Right hindlimb (tissue), 1 donor: ENCODE data around the gene TTLL11.
"Not testable (repeated sequence)": the region's sequence is repeated elsewhere in the genome, so short reads cannot be mapped to it uniquely, and the experiment has no call there.

Experiments
- DNase-seq: peaks from one replicate; pipeline ENCODE4 v3.0.0-alpha.2; 2018

Gene TTLL11

DNA sequence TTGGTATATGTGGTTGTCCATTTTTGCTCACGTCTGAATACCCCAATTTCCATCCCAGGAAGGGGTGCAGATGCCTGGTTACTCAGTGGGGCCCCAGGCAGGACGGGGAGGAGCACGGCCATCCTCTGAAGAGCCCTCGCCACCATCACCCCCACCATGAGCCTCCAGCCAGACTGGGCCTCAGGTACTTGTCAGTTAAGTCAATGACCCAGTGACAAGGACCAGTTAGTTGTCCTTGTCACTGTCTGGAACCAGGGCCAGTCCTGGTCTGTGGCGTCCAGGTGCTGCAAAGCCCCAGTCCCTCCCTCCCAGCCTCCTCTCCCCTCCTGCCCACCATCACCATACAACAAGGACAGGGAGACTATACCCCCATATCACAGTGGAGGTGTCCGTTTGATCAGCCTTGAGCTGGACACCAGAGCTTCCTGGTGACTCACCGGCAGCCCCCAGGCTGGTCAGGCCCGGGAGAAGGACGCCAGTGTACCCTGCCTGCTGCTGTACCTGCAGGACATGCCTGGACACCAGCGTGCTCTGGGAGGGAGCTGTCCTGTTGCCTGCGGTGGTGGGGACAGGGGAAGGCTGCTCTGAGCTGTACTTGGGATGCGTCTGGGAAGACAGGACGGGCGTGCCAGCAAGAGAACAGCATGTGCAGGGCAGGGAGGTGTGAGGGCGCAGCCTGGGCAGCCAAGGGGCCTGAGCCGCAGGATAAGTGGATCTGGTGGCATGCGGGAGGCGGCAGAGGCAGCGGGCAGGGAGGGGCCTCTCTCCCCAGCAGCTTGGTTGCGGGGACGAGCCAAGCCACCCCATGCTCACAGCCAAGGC, 32.6 kb upstream of the TTLL11 start:
- DNase-seq, result no peak

DNA sequence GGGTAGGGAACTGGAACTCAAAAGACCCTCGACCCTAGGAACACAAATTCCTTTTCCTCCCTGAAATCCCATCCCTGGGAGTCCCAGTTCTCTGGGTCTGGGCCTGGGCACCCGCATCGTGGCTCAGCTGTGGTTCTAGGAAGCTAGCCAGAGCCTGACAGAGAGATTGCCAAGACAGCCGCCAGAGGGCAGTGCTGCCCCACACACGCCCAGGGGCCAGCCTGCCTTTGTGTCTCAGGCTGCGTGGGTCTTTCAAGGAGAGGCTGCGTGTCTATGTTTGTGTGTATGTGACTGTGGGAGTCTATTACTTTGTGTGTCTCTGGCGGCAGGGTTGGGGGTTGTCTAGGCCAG, 32.0 kb upstream of the TTLL11 start:
- peak; percentile 86 for DNase-seq

DNA sequence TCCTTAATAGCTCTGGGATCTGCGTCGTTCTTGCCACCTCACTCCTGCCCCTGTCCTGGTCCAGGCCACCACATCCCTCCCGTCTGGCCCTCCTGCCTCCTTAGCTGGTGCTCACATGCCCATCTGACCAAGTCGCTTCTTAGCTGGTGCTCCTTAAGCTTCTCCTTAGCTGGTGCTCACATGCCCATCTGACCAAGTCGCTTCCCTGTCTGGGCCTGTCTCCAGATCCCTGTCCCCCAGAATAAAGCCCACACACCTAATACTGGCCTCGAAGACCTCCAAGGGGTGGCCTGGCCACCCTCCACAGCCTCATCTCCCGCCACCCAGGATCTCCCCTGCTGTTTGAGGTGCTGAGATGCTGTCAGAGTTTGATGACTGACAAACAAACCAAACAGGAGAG, 31.4 kb upstream of the TTLL11 start:
- no peak for DNase-seq

DNA sequence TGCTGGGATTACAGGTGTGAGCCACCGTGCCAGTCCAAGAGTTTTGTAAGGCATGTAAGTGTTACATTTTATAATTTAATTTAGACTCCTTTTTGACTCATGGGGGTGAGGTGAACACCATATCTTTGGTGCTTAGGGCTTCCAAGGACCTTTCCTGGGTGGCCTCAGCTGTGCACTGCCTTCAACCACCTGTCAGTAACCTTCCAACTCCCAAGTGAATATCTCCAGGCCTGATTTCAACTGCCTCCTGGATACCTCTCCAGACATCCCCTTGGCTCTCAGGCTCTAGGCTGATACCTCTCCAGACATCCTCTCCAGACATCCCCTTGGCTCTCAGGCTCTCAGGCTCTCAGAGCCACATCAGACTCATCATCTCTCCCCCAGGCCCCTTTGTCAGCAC, 30.9 kb upstream of the TTLL11 start:
- no peak for DNase-seq

DNA sequence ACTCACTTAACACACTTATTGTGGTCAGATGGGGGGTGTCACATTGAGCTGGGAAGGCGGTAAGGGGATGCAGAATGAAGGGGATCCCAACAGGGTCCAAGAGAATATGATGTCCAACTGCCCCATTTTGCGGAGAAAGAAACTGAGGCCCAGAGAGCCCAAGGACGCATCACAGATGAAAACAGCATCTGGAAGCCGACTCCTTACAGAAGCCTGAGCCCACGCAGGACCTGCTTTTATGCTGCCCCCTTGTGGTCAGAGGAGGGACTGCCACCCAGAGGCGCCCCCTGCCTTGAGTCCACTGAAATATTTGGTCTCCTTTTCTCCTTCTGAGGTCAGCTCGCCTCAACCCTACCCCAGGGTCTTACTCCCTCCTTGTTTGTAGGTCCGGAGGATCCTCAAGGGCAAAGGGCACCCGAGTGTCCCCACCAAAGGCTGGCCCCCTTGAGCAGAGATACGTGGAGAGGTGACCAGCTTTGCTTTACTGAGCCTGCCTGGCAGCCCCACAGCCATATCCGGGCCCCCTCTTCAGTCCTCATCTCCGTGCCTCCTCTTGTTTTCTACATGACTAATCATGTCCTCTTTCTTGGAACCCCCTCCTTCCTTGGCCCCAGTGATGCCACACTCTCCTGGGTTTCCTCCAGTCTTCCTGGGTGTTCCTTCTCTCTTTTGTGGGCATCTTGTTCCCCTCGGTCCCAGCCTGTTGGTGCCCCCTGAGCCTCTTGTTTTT, 30.0 kb upstream of the TTLL11 start:
- peak; percentile 77 for DNase-seq

DNA sequence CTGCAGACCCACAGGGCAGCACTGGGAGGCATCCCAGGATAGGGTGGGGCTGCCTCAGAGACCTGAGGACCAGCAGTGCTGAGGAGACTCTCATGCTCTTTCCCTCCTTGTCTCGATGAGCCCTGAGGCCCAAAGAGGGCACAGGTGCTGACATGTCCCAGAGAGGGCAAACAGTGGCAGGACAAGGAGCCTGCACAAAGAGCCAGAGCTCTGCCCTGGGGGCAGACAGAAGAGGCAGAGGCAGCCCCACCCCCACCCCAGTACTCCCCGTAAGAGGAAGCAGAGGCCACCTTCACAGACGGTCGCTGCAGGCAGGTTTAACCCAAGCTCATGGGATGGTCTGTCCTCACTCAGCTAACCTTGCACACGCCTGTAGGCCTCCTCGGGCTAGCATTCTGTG, 29.4 kb upstream of the TTLL11 start:
- DNase-seq, result no peak

DNA sequence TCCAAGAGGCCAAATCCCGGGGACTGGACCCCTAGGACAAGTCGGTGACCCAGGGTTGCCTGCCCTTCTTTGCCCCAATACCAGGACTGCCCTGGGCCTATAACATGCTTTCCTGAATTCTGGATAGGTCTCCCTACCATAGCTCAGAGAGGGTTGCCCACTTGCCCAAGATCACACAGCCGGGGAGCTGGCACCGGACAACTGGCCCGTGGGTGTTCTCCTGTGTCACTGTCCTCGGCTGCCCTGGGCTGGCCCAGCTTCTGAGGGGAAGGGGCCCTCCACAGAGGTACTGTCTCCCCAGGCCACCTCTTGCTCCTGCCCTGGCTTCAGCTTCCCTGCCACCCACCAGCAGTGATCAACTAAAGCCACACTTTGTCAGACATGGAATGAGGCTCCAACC, 28.8 kb upstream of the TTLL11 start:
- DNase-seq, result no peak

DNA sequence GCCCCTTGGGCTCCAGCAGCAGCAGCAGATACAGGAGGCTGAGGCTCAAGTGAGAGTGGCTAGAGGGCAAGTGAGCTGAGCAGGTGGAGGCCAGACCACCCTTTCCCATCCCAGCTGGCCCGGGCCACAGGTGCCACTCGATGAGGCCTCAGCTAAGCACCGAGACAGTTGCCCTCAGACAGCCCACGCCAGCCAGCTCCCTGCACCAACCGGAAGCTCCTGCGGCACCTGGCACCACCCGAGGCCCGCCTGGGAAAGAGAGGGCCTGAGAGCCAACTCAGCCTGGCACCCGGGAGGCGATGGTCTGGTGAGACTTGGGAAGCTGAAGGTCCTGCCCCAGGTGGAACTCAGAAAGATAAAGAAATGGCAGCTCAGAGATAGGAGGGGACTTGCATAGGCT, 28.3 kb upstream of the TTLL11 start:
- no peak for DNase-seq

DNA sequence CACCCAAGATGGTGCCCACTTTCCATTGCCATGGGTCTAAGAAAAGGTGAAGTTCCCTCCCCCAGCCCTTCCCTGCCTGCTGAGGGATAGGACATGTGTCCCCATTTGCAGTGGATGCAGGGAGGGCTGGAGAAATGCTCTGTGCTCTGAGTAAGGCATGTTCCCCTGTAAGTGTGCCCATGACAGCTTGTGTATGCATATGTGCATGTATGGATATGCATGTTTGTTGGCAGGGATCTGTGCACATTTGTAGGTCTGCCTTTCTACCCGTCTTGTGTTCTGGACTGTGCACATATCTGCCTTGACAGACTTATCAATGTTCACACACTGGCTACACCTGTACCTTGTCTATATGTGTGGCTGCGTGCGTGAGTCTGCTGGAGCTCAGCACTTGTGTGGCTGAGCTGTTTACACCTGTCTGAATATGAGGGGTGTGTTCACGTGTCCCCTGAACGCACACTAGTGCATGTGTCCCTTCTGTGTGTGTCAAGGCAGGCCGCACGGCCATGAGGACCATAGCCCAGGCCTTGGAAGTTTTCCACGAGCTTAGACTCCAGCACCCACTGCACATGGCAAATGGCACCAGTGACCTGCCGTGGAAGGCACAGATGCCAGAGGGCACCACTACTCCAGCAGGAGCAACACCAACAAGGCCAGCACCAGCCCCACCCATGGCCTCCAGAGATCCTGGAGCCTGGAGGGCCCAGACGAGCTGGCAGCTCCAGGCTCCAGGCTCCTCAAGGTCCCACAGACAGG, 27.4 kb upstream of the TTLL11 start:
- DNase-seq, result no peak

DNA sequence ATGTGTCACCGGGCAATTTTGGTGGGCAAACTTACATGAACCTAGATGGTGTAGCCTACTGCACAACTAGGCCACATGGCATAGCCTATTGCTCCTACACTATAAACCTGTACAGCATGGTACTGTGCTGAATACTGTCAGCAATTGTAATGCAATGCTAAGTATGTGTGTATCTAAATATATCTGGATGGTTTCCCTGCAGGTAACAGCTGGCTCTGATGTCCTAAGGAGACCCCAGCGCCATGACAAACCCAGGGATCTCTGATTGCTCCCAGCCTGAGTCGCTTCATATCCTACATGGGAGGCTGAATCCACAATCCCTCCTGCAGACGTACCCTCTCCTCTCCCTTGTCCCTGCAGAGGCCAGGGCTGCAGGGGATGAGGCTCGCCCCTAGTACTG, 26.6 kb upstream of the TTLL11 start:
- no peak for DNase-seq

DNA sequence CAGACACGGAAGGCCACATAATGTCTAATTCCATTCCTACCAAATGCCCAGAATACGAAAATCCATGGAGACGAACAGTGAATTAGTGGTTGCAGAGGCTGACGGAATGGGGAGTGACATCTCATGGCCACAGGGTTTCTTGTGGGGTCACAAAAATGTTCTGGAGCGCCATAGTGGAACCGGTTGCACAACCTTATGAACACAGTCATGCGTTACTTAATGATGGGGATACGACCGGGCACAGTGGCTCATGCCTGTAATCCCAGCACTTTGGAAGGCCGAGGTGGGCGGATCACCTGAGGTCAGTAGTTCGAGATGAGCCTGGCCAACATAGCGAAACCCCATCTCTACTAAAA, 26.0 kb upstream of the TTLL11 start:
- DNase-seq, result no peak

DNA sequence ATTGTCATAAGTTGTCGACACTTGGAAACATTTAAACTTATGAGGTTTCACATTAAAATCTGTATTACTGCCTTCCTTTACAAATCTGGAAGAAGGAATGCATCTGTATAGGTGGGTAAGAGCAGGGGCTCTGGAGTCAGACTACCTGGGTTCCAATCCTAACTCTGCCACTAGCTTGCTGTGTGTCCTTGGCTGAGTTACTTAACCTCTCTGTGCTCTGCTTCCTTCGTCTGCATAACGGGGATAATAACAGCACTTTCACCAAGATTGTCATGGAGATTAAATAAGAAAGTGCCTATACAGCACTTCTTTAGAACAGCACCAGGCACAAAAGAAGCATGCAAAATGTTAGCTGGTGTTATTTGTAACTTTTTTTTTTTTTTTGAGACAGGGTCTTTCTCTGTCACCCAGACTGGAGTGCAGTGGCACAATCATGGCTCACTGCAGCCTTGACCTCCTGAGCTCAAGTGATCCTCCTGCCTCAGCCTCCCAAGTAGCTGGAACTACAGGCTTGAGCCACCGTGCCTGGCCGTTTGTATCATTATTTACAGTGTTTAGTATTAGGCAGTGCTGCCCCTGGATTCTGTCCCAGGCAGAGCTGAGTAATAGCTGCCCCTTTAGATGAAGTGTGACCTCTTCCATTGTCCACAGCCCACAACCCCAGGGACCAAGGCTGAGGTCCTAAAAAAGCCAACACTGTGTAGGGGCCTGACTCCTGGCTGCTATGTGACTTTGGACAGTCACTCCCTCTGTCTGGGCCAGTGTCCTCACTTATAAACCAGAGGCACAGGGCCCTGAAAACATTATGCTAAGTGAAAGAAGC, 25.4 kb upstream of the TTLL11 start:
- no peak for DNase-seq

DNA sequence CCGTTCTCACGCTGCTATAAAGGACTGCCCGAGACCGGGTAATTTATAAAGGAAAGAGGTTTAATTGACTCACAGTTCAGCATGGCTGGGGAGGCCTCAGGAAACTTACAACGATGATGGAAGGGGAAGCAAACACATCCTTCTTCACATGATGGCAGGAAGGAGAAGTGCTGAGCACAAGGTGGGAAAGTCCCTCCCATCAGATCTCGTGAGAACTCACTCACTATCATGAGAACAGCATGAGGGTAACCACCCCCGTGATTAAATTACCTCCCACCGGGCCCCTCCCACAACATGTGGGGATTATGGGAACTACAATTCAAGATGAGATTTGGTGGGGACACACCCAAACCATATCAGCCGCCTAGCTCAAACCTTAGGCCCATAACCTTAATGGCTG, 24.1 kb upstream of the TTLL11 start:
- DNase-seq, result not testable (repeated sequence)

DNA sequence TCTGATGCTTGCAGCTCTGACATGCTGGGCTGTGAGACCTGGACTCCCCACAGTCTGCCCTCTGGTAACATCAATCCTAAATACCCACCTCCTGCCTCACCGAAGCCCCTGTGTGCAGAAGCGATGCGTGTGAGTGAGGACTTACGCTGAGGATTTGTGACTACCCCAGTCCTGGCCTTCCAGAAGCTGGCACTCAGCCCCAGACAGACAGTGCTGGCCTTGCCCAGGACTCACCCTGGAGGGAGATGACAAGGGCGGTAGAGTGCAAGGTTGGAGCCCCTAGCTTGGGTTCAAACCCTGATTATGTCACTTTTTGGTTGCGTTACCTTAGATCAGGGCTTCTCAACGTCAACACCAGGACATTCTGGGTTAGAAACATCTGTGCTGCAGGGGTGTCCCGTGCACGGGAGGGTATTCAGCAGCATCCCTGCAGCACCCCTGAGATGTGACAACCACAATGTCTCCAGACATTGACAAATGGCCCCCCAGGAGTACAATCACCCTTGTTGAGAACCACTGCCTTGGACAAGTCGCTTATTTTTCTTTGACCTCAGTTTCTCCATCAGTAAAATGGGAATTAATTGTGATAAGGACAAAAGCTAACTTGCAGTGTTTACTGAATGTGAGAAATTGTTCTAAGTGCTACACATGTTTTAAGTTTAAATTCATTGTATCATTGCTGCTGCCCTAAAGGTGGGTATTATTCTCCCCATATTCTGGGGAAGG, 23.5 kb upstream of the TTLL11 start:
- DNase-seq, result no peak

DNA sequence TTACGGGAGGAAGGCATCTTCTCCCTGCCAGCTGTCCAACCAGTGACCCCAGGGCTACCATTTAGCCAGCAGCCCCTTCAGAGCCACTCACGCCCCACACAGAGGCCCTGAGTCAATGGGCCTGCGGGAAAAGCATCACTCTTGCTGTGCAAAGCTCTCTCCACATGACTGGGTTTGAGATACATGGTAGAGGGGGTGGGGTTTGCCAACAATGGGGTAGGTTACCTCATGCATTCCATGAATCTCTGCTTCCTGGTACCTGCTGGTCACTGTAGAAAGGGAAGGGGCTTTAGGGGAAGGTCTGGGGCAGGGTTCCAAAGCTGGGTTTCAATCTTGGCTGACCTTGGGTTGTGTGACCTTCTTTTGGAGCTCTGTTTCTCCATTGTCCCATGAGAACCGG, 22.9 kb upstream of the TTLL11 start:
- DNase-seq, result no peak

DNA sequence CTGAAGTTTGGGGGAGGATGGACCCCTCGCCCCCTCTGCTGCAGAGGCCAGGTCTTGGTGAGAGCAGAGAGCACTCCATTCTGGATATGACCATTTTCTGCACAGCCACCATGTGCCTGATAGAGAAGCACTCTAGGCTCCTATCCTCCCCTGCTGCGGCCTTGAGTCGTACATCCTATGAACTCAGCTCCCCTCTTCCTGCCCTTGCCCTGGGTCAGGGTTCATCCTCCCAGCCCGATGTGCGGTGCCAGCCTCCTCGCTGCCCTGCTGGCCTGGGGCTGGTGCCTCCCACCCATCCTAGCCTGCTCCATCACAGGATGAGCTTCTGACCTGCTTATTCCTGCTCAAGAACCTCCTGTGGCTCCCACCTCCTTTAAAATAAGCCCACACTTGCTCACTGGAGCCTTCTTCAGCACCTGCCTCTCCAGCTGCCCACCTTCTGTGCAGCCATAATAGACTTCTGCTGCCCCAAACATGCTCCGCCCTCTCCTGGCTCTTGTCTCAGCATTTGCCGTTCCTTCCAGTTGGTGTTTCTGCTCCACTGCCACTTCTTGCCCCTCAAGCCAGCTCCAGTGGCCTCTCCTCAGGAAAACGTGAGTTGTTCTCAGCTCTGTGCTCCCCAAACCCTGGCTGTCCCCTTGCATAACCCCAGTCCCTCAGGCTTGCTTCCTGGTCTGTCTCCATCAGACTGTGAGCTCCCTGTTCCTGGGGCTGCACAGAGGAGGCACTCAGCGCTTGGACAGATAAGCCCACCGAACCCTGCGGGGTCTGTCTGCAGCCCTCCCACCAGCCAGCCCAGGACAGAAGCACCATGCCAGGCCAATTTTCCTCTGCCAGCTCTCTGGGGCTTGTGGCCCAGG, 22.3 kb upstream of the TTLL11 start:
- DNase-seq, result no peak

DNA sequence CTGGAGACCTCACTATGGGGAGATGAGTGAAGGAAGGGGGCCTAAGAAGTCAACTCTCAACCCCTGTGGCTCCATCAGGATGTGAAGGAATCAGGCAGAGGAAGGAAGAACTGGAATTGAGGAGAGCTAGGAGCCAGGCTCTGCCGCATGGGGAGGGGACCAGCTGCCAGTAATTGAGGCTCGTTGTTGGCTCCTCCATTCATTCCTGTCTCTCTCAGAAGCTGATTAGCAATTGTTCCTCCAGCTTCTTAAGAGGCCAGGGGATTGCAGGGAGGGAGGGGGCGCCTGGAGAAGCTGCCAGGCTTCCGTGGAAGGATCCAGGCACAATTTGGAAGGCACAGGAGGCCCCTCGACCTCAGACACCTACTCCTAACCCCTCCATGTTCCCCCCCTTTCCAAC, 20.5 kb upstream of the TTLL11 start:
- no peak for DNase-seq

DNA sequence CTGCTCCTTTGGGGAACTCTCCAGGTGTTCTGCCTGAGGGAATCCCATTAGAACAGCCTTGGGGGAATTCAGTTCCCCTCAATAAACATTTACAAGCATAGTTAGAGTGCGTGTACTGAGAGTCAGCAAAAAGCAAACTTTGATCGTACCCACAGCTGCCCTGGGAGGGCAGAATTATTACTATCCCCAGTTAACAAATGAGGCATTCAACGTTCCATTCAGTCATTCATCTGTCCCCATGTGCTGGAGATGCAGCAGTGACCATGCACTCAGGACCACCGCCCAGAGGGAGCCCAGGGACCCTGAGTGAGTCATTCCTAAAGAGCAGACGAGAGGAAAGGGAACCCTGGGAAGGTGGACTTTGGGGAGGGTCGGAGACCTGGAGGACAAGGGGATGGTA, 19.1 kb upstream of the TTLL11 start:
- DNase-seq, result no peak

DNA sequence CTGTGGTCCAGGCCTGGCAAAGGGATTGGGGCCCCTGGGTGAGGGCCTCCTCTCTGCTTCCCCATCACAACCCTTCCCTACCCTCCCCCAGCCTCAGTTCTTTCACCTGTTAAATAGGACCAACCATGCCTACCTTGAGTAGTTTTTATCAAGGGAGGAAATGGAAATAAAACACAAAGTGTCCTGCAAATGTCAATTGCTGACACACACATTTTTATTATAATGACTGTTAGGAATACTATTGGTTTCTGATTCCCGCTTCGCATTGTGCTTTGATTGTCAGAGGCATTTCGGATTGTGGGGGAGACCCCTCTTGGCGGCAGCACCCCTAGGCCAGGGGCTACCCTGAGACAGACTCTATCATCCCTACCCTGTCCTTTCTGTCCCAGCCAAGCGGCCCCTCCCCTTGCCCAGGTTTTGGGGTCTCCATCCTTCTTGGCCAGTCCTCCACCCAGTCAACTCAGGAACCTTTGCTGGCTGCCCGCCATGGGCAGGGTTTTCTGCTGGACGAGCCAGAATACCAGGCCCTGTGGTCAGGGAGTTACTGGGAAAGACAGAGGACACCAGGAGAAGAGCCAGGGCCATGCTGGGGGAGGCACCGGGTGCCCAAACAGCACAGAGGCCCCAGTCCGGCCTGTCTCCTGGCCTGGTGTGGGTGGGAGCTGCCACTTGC, 18.4 kb upstream of the TTLL11 start:
- no peak for DNase-seq

DNA sequence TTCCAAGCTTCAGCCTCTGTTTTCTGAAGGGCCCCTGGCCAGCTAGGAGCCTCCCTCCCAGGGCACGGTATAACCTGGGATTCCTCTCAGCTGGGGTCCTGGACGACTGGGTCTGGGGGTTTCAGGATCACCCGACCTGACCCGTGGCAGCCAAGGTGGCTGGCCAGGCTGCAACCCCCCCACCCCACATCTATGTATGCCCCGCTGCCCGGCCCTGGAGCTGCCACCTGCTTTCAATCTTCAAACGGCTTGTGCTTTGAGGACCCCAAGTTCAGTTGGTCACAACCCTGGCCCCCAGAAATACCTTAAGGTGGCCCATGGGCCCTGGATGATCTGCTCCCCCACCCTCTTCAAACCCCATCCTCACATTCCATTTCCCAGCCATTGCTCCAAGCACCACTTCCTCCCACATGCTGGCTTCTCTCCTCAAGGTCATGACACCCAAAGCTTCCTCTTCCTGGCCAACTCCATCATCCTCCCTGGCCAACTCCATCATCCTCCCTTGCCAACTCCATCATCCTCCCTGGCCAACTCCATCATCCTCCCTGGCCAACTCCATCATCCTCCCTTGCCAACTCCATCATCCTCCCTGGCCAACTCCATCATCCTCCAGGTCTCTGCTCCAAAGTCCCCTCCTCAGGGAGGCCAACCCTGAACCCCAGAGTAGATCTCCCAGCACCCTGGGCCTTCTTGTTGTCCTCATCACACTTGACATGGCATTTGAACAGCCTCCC, 17.2 kb upstream of the TTLL11 start:
- no peak for DNase-seq
